NCI-H2107 treated with DMSO at 0.1 percent for 48 hours (cell line): ENCODE measurements around the gene RBKS.

Experiments used
- DNase-seq: peaks from one replicate; lab custom pipeline; 2025; ENCODE audit not compliant: unreplicated experiment; lab: John Stamatoyannopoulos, UW

The RBKS gene

DNA sequence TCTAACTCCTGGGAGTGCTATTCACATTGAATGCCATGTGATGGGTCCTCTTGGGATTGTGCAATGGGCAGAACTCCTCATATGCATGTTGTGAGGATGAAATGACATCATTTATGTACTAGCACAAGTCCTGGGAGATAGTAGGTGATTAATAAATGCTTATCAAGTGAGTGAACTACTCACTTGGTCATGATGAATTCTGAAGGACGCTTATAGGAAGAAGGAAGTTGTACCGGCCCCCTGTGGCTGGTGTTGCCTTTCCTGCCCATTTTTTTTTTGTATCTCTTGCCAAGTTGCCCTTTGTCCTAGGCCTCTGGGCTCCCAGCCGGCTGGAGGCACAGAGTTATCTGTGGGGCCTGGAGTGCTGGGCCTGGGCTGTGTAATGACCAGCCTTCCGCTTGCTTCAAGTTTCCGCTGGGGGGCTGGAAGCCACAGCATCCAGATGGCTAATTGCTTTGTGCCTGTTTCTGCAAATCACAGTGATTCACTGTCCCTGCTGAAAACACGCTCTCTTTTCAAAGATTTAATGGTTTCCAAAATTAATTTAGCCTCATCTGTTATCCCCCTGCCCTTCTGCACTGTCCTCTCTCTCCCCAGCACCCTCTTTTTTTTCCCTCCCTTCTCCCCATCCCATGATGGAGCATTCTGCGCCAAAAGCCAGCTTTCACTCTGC, 152.4 kb downstream of the RBKS start:
- no peak for DNase-seq

DNA sequence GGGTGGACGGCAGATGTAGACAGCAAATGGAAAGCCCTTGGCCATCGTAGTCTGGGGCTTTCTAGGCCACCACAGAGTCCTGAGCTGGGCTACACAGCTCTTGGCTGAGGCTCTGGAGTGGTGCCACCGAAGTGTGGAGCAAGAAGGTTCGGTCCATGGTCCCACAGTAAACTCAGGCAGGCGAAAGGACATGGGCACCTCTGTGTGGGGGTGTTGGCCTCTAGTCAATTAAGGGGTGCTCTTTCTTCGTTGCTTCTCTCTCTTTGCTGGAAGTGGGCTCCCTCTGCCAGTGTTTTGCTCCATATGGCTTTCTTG, 153.3 kb downstream of the RBKS start:
- DNase-seq, result no peak

- no peak for DNase-seq
Observed at GRCh38 chr2:27736031-27736889, 153.9 kb downstream of the RBKS start.

DNA sequence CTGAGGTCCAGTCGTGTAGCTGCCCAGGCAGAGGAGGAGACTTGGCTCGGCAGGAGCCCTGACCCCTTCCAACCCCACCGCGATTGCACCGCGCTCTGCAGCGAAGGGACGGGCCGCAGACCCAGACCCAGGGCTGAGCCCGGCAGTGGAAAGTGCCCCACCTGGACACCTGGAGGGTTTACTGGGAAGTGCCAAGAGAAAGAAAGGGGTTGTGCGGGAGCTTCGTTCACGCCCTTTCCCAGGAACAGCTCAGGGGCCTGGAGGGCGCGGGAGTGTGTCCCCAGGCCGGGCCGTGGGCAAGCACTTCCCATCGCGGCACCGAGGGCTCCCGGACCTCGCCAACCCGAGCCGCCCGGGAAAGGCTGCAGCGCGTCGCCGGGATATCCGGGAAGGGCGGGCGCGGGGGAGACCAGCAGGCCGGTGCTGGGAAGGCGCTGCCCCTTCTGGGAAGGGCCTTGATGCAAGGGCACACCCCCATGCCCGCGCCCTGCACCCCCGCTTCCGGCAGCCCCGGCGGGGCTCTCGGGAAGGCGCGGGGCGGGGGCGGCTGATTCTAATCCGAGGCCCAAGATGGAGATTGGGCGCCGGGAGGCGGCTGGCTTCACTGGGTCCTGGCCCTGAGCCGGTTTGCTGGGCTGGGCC, 154.8 kb downstream of the RBKS start:
- DNase-seq, result no peak

DNA sequence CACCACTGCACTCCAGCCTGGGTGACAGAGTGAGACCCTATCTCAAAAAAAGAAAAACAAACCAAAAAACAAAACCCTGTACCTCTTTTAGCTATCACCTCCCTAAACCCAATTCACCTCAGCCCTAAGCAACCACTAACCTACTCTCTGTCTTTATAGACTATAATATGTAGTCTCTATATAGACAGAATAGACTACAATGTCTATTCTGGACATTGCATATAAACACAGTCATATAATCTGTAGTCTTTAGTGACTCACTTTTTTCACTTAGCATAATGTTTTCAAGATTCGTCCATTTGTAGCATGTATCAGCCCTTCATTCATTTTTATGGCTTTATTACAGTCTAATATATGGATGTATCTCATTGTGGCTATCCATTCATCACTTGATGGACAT, 155.9 kb downstream of the RBKS start:
- no peak for DNase-seq
